Tibial artery (tissue), 4 donors: Measurements from ENCODE around the gene CAMTA1.

ENCODE experiments used
- DNase-seq, 2 donors: peaks; one replicate each; pipeline ENCODE4 v3.0.0-alpha.2; 2019
- H3K27ac ChIP-seq, 2 donors: fragments of 200-600 bp; sonication (generic) in 1 of 2; 1 replicate in 1 of 2; 2 replicates in 1 of 2; pipeline ENCODE4 v1.5.1; 2018 to 2019; ENCODE audit warnings: mild to moderate bottlenecking in 1 of 2
- H3K27me3 ChIP-seq, 2 donors: fragments of 200-600 bp; sonication (generic) in 1 of 2; one replicate each; pipeline versions ENCODE4 v1.5.1 to v1.6.0; 2016 to 2019
- H3K36me3 ChIP-seq, 3 donors: fragments of 200-600 bp; sonication (generic) in 2 of 3; one replicate each; pipeline ENCODE4 v1.5.1; 2016 to 2019; ENCODE audit warnings: mild to moderate bottlenecking in 2 of 3
- H3K4me1 ChIP-seq, 4 donors: fragments of 200-600 bp; sonication (generic) in 2 of 4; 1 replicate in 3 of 4; 2 replicates in 1 of 4; pipeline ENCODE4 v1.5.1; 2016 to 2019
- H3K4me3 ChIP-seq, 2 donors: fragments of 200-600 bp; sonication (generic) in 1 of 2; 1 replicate in 1 of 2; 2 replicates in 1 of 2; pipeline ENCODE4 v1.5.1; 2018 to 2019; ENCODE audit warnings: mild to moderate bottlenecking in 2 of 2
- H3K9me3 ChIP-seq, 3 donors: fragments of 200-600 bp; sonication (generic) in 1 of 3; one replicate each; pipeline ENCODE4 v1.5.1; 2016 to 2019
- intact Hi-C: fragments of 100-400 bp; cut with DNase I; formaldehyde crosslinking; loops from one replicate; pipeline ENCODE4 v1.15.0; 2023; ENCODE audit warnings: low total_unique reads
- TF ChIP-seq, protein P1 (sequence below), 2 experiments: fragments of 200-600 bp in 1 of 2; fragments of 450-650 bp in 1 of 2; IDR thresholded peaks; one replicate each; pipeline ENCODE4 v1.5.1; 2017 to 2019; ENCODE audit warnings: antibody characterized with exemption in 2 of 2, mild to moderate bottlenecking in 1 of 2, moderate library complexity in 1 of 2

CAMTA1 gene

DNA sequence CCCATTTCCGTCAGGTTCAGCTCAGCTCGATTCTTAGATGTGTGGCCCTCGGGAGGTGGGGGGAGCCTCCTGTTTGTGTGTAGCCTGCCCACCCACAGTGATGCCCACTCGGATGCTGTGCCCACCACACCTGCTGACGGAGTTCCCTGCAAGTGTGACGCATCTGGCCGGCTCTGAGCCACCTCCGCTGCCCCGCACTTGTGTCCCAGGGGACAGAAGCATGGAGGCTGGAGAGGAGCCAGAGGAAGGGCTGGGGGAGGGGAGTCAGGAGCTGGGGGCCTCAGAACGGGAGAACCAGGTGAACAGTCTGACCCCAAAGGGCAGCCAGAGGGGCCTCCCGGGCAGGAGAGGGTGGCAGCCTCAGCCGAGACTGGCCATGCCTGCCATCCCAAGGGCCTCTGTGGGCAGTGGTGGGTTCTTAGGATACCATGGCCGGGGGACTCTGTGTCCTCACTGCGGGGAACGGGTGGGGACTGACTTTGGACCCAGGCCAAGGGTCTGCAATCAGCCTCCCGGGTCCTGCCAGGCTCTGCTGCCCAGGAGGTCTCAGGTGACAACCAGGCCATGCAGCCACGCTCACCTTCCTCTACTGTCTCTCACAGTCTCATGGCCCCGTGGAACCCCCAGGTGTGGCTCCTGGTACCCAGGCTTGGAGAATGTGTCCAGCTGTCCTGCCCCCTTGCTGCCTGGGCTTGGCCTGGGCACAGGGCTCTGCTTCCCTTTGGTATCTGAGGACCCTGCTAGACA, 718.6 kb downstream of the CAMTA1 start:
- Histone ChIP-seq H3K4me3 (no peak overlapping the region), H3K36me3 (no peaks in the 10 kb centered on the region), H3K4me1 (no peaks in the 10 kb centered on the region), H3K27ac (no peak overlapping the region), H3K9me3 (no peaks in the 10 kb centered on the region), H3K27me3 (peaks cover 0 to 37% of the 10 kb centered on the region in 2 donors)
- TF ChIP-seq, protein P1, sequence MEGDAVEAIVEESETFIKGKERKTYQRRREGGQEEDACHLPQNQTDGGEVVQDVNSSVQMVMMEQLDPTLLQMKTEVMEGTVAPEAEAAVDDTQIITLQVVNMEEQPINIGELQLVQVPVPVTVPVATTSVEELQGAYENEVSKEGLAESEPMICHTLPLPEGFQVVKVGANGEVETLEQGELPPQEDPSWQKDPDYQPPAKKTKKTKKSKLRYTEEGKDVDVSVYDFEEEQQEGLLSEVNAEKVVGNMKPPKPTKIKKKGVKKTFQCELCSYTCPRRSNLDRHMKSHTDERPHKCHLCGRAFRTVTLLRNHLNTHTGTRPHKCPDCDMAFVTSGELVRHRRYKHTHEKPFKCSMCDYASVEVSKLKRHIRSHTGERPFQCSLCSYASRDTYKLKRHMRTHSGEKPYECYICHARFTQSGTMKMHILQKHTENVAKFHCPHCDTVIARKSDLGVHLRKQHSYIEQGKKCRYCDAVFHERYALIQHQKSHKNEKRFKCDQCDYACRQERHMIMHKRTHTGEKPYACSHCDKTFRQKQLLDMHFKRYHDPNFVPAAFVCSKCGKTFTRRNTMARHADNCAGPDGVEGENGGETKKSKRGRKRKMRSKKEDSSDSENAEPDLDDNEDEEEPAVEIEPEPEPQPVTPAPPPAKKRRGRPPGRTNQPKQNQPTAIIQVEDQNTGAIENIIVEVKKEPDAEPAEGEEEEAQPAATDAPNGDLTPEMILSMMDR (IDR thresholded peaks at IDR 0.05) = no peak
- no peak for DNase-seq
- intact Hi-C loops = no loop called here

DNA sequence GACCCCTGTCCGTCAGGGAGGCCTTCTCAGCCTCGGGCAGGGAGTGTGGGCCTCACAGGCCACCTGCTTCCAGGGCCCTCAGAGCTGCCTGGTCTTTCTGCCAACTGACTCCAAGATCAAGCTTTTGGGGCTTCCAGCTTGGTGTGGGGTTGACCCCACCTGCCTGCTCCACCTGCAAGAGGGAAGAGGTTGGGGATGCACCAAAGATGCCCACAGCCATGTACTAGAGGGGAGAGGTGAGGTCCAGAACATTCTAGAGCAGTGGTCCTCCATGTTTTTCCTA, 719.1 kb downstream of the CAMTA1 start:
- Histone ChIP-seq H3K4me3 (no peak overlapping the region), H3K4me1 (no peaks in the 10 kb centered on the region), H3K27ac (no peak overlapping the region), H3K9me3 (no peaks in the 10 kb centered on the region), H3K36me3 (no peaks in the 10 kb centered on the region), H3K27me3 (peaks cover 0 to 37% of the 10 kb centered on the region in 2 donors)
- DNase-seq = no peak
- intact Hi-C loops = no loop called here
- TF ChIP-seq, protein P1 (IDR thresholded peaks at IDR 0.05) = no peak

DNA sequence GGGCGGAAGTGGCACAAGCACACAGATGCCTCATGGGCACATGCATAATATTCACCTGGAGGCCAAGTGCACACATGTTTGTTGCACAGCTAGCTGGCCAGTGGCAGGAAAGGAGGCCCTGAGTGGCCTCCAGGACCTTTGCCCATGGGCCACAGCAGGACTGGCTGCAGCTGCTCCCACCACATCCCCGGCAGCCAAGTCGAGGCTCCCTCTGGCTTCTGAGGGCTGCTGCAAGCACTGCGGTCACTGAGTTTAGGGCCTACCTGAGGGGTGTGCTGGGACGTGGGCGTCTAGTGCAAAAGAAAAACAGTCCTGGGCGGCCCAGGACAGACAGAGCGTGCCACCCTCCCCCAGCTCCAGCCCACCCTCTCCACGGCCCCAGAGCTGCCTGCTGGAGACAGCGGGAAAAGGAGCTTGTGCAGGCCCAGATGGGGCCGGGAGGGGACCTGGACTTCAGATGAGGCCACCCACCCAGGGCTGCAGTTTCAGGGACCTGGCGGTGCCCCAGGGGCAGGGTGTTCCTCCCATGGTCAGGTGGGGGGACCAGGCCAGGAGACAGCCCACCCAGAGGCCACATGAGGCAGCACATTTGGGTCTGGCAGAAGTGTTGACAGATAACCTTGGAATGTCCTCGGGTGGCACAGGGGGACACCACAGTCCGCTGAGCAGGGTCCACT, 720.0 kb downstream of the CAMTA1 start:
- no peaks in the 10 kb centered on the region for H3K4me1 ChIP-seq
- no peak overlapping the region for H3K27ac ChIP-seq
- no peaks in the 10 kb centered on the region for H3K9me3 ChIP-seq
- intact Hi-C loops = no loop called here
- H3K27me3 ChIP-seq = peaks cover 0 to 43% of the 10 kb centered on the region in 2 donors
- H3K36me3 ChIP-seq = no peaks in the 10 kb centered on the region
- no peak overlapping the region for H3K4me3 ChIP-seq
- DNase-seq = no peak
- TF ChIP-seq, protein P1 (IDR thresholded peaks at IDR 0.05) = no peak

DNA sequence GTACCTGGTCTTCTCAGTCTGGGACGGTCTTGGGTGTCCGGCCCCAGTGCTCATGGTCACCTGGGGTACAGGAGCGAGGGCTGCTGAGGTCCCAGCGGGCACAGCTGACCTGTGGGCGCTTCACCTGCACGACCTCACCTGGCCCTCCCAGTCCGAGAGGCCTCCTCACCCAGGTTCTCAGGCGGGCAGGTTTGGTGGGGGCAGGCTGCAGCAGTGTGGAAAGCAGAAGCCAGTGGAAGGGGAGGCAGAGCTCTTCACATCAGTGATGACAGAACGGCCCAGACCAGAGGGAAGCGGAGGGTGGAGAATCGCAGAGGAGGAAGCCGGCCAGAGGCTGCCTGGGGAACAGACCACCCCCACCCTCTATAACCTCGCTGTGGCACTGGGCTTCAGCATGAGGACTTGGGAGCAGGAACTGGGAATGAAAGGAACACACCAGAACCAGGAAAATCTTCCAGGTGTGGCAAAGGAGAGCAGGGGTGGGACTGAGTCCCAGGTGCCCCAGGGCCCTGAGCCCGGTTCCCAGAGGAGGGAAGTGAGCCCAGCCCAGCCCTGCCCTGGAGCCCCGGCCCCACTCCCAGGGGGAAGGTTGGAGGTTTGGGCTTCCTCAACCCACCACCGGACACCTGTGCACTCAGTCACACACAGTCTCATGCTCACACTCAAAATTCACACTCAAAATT, 720.7 kb downstream of the CAMTA1 start:
- Histone ChIP-seq H3K4me3 (no peak overlapping the region), H3K27me3 (peaks cover 0 to 42% of the 10 kb centered on the region in 2 donors), H3K36me3 (no peaks in the 10 kb centered on the region), H3K27ac (no peak overlapping the region), H3K4me1 (no peaks in the 10 kb centered on the region), H3K9me3 (no peaks in the 10 kb centered on the region)
- intact Hi-C loops = no loop called here
- TF ChIP-seq, protein P1 (IDR thresholded peaks at IDR 0.05) = no peak
- DNase-seq = no peak

DNA sequence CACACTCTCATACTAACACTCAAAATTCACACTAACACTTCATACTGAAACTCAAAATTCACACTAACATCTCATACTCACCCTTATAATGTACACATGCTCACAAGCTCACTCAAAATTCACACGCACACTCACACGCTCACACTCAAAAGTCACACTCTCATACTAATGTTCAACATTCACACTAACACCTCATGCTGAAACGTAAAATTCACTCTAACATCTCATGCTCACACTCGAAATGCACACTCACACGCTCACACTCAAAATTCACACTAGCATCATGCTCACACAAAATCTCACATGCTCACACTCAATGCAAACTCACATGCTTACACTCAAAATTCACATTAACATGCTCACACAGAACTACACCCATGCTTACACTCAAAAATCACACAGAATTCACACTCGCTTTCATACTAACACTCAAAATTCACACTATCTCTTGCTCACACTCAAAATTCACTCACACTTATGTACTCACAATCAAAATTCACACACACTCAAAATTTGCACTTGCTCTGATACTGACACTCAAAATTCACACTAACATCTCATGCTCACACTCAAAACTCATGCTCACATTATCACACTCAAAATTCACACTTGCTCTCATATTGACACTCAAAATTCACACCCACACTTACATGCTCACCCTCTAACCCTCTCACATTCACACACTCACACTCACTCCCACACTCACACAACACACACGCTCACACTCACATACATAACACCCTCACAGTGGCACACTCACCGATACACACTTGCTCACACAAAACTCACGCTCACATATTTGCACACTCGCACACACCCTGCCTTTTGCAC, 721.4 kb downstream of the CAMTA1 start:
- Histone ChIP-seq H3K4me1 (no peaks in the 10 kb centered on the region), H3K4me3 (no peak overlapping the region), H3K27ac (no peak overlapping the region), H3K27me3 (peaks cover 0 to 39% of the 10 kb centered on the region in 2 donors), H3K9me3 (no peaks in the 10 kb centered on the region), H3K36me3 (no peaks in the 10 kb centered on the region)
- TF ChIP-seq, protein P1 (IDR thresholded peaks at IDR 0.05) = no peak
- no peak for DNase-seq
- intact Hi-C loops = no loop called here
